GM19025 (cell line): ENCODE measurements around the gene AIFM2.
"Not testable (repeated sequence)": the region's sequence is repeated elsewhere in the genome, so short reads cannot be mapped to it uniquely, and the experiment has no call there.

Source experiments
- ATAC-seq: cut with Tn5 transposase; IDR thresholded peaks from one replicate; pipeline ENCODE4 v1.9.1; 2021; ENCODE audit warnings: mild to moderate bottlenecking, low read depth, moderate library complexity; ENCODE audit not compliant: unreplicated experiment

AIFM2 gene

GRCh38 chr10:70123817-70124216, 8.8 kb downstream of the AIFM2 start:
- ATAC-seq: no peak

GRCh38 chr10:70123166-70123565, 9.5 kb downstream of the AIFM2 start:
- not testable (repeated sequence) for ATAC-seq

- no peak for ATAC-seq
Measured at GRCh38 chr10:70122742-70123141, 9.9 kb downstream of the AIFM2 start.

- ATAC-seq: no peak
Measured at GRCh38 chr10:70121281-70121949, 11.2 kb downstream of the AIFM2 start.

DNA sequence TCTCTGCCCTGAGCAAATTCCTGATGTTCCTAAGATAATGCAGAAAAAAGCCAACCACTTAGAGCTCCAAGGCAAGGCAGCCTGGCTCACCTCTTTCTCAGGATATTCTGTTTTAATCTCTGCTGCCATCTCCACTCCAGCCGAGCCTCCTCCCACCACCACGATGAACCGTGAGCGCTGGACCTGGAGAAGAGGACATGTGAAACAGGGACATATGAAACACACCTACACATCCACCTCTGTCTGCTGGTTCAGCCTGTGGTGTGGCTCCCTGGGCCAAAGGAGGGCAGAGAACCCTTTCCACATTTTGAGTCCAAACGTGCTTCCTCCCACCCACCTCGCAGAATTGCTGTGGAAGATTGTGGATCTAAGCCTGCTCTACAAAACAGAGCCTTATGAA, 12.2 kb downstream of the AIFM2 start:
- ATAC-seq: no peak

- no peak for ATAC-seq
Measured at GRCh38 chr10:70119623-70120022, 13.0 kb downstream of the AIFM2 start.

DNA sequence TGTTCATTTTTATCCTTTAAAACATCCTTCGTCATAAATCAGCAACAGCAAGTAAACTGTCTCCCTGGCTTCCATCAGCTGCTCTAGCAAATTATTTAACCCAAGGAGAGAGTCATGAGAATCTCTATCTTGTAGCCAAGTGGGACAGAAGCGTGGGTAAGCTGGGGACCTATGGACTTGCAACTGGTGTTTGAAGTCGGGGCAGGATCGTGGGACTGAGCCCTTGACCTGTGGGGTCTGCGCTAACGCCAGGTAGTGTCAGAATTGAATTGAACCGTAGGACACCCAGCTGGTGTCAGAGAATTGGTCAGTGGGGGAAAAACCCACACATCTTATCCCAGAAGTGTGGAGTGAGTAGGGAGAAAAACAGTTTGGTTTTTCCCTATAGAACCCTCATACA, 13.4 kb downstream of the AIFM2 start:
- no peak for ATAC-seq

GRCh38 chr10:70118196-70118595, 14.4 kb downstream of the AIFM2 start:
- ATAC-seq: no peak

GRCh38 chr10:70117646-70118045, 15.0 kb downstream of the AIFM2 start:
- ATAC-seq: no peak

GRCh38 chr10:70115948-70116682, 16.5 kb downstream of the AIFM2 start:
- ATAC-seq: no peak

DNA sequence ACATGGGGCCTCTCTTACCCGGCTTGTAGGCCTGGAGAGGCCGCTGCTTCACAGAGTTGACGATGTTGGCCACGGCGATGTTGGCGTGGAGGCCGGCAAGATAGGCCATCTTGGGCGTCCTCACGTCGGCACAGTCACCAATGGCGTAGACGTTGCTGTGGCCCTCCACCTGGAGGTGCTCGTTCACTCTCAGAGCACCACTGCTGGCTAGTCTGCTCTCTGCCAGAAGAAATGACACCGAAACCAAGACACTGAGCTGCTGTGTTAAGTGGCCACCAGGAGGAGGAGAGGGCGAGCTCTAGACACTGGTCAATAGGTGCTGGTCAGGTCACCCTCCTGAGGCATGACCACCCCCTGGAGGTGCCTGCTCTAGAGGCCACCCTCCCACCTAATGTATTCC, 17.7 kb downstream of the AIFM2 start:
- no peak for ATAC-seq

DNA sequence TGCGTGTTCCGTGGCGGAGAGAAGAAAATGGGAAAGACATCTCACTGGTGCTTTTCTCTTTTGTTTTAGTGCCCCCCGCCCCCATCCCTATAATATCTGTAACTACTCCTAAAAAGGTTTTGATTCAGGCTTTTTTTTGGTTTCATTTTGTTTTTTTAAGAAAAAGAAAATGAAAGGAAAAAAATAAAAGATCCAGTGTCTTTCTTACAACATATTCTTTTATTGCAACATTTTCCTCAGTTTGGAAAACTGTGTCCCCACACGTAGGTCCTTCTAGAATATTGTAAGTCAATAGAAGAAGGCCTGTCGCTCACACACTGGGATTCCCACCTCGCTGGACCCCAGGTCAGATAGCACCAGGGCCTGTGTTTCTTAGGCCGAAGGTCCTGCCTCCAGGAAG, 20.6 kb downstream of the AIFM2 start:
- ATAC-seq: no peak

DNA sequence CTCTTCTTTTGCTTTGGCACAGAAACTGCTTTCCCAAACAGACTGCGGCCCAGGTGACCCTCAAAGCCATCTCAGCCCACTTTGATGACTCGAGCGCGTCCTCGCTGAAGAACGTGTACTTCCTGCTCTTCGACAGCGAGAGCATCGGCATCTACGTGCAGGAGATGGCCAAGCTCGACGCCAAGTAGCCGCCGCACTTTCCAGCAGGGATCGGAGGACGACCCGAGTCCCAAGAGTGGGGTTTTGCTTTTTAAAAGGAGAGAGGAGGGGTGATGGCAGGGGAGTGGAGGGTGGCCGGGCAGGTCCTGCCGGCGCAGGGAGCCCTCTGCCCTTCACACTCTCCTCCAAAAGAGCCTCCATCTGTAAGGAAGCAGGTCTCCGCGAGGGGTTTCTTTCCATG, 21.1 kb downstream of the AIFM2 start:
- ATAC-seq: no peak

DNA sequence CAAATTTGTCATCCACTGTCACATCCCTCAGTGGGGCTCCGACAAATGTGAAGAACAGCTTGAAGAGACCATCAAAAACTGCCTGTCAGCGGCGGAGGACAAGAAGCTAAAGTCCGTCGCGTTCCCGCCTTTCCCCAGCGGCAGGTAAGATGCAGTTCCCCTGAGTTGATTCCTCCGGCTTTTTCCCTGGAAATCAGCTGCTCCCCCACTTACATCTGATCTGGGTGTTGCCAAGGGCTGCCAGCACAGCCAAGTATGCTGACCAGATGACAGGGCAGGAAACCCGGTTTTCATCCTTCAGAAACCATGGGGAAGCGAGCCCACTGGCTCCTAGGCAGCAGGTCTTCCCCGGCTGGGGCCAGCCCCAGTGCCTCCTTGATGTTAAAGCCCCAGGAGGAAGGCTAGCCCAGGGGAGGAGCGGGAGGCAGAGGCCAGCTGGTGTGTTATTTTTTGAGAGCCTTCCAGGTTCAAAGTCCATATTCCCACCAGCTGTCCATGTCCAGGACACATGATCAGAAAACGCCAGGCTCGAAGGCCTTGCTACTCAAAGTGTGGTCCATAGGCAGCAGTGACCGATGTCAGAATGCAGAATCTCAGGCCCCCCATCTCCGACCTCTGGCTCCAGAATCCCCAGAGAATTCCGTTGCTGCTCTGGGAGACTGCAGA, 23.4 kb downstream of the AIFM2 start:
- ATAC-seq: no peak

- ATAC-seq: peak; percentile 74
Measured at GRCh38 chr10:70106958-70107791, 25.4 kb downstream of the AIFM2 start.

- ATAC-seq: no peak
Measured at GRCh38 chr10:70101668-70102067, 31.0 kb downstream of the AIFM2 start.

DNA sequence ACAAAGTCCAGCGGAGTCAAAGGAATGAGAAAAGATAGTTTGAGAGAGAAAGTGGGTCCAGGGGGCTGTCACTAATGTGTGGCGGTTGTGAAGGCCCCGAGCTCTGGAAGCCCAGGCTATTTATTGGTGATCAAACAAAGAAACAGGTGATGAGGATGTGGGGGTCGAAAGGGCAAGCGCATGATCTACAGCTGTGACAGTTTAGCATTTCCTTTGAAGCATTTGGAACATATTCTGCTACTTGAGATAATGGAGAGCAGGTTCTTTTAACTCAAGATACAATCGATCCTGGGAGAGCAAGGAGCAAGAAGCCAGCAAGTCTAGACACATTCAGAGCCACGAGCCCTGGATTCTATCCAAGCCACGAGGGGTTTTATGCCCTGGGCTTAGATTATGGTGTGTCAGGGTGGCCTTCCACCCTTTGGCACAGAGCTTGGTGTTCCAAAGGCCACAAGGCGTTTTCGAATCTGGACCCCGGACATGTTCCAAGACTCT, 31.5 kb downstream of the AIFM2 start:
- not testable (repeated sequence) for ATAC-seq

DNA sequence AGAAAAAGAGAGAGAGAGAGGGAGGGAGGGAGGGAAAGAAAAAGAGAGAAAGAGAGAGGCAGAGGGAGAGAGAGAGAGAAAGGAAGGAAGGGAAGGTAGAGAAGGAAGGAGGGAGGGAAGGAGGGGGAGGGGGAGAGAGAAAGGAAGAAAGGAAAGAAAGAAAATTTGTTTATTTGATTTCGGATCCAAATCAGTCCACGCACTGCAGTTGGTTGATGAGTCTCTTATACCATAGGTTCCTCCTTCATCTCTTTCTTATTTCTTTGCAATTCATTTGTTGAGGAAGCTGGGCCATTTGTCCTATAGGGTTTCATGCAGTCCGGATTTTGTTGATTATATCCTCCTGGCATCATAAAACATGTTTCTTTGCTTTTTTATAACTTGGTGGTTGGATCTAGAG, 34.4 kb downstream of the AIFM2 start:
- ATAC-seq: no peak

- ATAC-seq: no peak
Measured at GRCh38 chr10:70097459-70097858, 35.2 kb downstream of the AIFM2 start.

GRCh38 chr10:70096705-70097420, 35.8 kb downstream of the AIFM2 start:
- no peak for ATAC-seq
